Measurements from ENCODE around the gene CYP39A1. TPM values are rescaled to one million over a fixed set of nuclear protein-coding genes. Genes with fewer than 3 reads are reported as not detected.

Gene CYP39A1
- polyA plus RNA-seq, 2 of the 4 experiments (the other 2 are of a cell fraction) = 0.26 to 0.78 TPM

DNA sequence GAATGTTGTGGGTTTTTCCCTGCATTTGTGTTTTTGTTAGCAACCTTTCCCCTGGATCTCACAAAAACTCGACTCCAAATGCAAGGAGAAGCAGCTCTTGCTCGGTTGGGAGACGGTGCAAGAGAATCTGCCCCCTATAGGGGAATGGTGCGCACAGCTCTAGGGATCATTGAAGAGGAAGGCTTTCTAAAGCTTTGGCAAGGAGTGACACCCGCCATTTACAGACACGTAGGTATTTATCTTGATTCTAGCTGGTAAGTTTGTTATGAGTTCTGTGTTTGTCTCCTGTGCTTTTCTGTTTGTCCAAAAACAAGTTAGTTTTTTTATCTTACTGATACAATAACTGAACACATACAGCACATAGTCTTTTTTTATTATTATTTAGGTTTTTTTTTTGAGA is 3.2 kb upstream of the CYP39A1 start:
- H3K9me3 ChIP-seq = no peaks in the 10 kb centered on the region
- TF ChIP-seq, protein P1, sequence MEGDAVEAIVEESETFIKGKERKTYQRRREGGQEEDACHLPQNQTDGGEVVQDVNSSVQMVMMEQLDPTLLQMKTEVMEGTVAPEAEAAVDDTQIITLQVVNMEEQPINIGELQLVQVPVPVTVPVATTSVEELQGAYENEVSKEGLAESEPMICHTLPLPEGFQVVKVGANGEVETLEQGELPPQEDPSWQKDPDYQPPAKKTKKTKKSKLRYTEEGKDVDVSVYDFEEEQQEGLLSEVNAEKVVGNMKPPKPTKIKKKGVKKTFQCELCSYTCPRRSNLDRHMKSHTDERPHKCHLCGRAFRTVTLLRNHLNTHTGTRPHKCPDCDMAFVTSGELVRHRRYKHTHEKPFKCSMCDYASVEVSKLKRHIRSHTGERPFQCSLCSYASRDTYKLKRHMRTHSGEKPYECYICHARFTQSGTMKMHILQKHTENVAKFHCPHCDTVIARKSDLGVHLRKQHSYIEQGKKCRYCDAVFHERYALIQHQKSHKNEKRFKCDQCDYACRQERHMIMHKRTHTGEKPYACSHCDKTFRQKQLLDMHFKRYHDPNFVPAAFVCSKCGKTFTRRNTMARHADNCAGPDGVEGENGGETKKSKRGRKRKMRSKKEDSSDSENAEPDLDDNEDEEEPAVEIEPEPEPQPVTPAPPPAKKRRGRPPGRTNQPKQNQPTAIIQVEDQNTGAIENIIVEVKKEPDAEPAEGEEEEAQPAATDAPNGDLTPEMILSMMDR (IDR thresholded peaks at IDR 0.05) = peak; percentile 17; the same call in 1 of the 3 replicates
- no peak for TF ChIP-seq MAX (IDR thresholded peaks at IDR 0.05)
- TF ChIP-seq POLR2AphosphoS2 (conservative IDR thresholded peaks at IDR 0.05; ENCODE audit: low read length) = no peak
- TF ChIP-seq NR3C1 (IDR thresholded peaks at IDR 0.05) = no peak
- no peak overlapping the region for H3K27ac ChIP-seq
- DNase-seq (ENCODE audit: low read depth in 1 of 2, low spot score in 1 of 2) (peak; percentile 5 to 37), ATAC-seq (no peak), FAIRE-seq (no peak)
- no peak overlapping the region for H3K4me3 ChIP-seq
- POLR2A ChIA-PET = no interaction called here
- CTCF ChIA-PET = interaction anchor here (0.6 to 2.0 kb wide), 5 partner anchors 8 to 907 kb away, joined by 3 to 6 read pairs (median 4); no protein-coding TSS in a partner anchor
- 53% methylated on average over 6 of the region's 6 CpGs for WGBS (ENCODE audit: missing lambda C conversion rate)
- no peak overlapping the region for H3K4me2 ChIP-seq
- H3K4me1 ChIP-seq = peaks cover 5% of the 10 kb centered on the region; the same call in 1 of the 3 replicates

DNA sequence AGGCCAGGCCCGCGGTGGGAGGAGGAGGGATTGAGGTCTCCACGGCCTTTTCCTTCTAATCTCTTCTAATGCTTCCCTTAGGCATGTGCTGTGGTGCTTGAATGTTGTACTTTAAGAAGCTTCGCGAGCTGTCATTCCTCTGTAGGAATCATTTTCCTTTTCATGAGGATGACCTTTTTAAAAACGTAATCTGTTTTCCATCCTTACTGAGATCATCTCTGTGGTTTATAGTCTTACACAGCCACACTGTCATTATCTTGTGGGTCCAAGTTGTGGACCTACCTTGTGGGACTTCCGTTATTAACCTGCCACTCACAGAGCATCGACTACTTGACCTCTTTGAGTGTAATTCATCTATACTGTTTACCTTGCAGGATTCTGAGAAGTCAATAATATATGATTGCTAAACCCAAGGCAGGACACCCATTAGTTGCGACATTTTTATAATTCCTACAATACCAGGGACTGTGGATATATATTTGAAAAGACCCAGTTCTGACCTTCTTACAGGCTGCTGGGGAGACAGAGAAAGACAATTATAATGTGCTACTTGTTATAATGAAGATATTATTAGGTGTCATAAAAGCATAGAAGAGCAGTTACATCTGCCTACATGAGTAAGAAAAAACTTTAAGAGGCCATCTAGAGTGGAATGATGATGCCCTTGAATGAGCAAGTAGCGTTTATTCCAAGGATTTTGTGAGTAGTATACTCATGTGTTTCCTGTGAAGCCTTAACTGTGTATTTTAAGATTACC is 999 bp upstream of the CYP39A1 start:
- FAIRE-seq = no peak
- Histone ChIP-seq H3K27ac (peak overlapping the region in 1 of 2 experiments; percentile 79; a peak in 4 of 6 replicates), H3K9me3 (no peaks in the 10 kb centered on the region), H3K4me3 (peak overlapping the region; percentile 57), H3K4me1 (peaks cover 10% of the 10 kb centered on the region; the same call in 2 of the 3 replicates), H3K4me2 (peak overlapping the region; percentile 82)
- DNase-seq (ENCODE audit: low read depth in 1 of 2, low spot score in 1 of 2) = no peak
- no peak for TF ChIP-seq CBX8 (IDR thresholded peaks at IDR 0.05)
- TF ChIP-seq ESRRA (IDR thresholded peaks at IDR 0.05; ENCODE audit: borderline replicate concordance, low read length) = no peak
- no peak for TF ChIP-seq MAFK (IDR thresholded peaks at IDR 0.05; ENCODE audit: partially characterized antibody)
- TF ChIP-seq POLR2AphosphoS2 (conservative IDR thresholded peaks at IDR 0.05; ENCODE audit: low read length) = no peak
- ChIA-PET POLR2A (no interaction called here), CTCF (no interaction called here)
- WGBS (ENCODE audit: missing lambda C conversion rate) = 31% methylated on average over 10 of the region's 10 CpGs
- no peak for ATAC-seq

DNA sequence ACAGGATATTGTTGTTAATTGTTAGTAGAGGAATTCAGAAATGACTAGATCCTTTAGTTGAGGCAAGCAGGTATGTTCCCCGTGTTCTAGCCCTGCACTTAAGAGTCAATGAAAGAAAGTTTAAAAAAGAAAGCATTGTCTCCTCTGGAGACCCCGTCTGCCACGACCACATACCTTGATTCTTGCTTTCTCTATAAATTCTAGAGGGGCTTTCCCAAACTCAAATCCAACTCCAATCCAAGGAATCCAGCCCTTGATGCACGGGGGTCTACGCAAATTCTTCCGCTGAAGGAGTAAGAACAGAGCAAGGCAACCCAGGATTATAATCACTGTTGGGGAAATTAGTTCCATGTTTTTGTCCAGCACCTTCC is 401 bp downstream of the CYP39A1 start:
- CTCF ChIA-PET = no interaction called here
- Histone ChIP-seq H3K9me3 (no peaks in the 10 kb centered on the region), H3K27ac (peak overlapping the region; percentile 19 to 46; a peak in 3 of 6 replicates), H3K4me1 (peaks cover 10% of the 10 kb centered on the region; the same call in 2 of the 3 replicates), H3K4me2 (peak overlapping the region; percentile 82), H3K4me3 (peak overlapping the region; percentile 57)
- 5% methylated on average over 6 of the region's 6 CpGs for WGBS (ENCODE audit: missing lambda C conversion rate)
- DNase-seq (ENCODE audit: low read depth in 1 of 2, low spot score in 1 of 2) (no peak), ATAC-seq (no peak), FAIRE-seq (no peak)
- POLR2A ChIA-PET = no interaction called here
- TF ChIP-seq MYC (IDR thresholded peaks at IDR 0.05; ENCODE audit: borderline replicate concordance, low read length) = no peak
- TF ChIP-seq, protein P2, sequence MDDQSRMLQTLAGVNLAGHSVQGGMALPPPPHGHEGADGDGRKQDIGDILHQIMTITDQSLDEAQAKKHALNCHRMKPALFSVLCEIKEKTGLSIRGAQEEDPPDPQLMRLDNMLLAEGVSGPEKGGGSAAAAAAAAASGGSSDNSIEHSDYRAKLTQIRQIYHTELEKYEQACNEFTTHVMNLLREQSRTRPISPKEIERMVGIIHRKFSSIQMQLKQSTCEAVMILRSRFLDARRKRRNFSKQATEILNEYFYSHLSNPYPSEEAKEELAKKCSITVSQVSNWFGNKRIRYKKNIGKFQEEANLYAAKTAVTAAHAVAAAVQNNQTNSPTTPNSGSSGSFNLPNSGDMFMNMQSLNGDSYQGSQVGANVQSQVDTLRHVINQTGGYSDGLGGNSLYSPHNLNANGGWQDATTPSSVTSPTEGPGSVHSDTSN (IDR thresholded peaks at IDR 0.05) = no peak
- peak; percentile 41; the same call in 1 of the 2 replicates for TF ChIP-seq CBX8 (IDR thresholded peaks at IDR 0.05)
- TF ChIP-seq RNF2 (IDR thresholded peaks at IDR 0.05; ENCODE audit: borderline replicate concordance, low read depth) = peak; percentile 28; the same call in 1 of the 2 replicates
- TF ChIP-seq, protein P3, sequence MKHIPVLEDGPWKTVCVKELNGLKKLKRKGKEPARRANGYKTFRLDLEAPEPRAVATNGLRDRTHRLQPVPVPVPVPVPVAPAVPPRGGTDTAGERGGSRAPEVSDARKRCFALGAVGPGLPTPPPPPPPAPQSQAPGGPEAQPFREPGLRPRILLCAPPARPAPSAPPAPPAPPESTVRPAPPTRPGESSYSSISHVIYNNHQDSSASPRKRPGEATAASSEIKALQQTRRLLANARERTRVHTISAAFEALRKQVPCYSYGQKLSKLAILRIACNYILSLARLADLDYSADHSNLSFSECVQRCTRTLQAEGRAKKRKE (CRISPR knock-in tag; IDR thresholded peaks at IDR 0.05; ENCODE audit: low read depth) = no peak
- no peak for TF ChIP-seq CBX2 (IDR thresholded peaks at IDR 0.05; ENCODE audit: borderline replicate concordance, low read depth)
- no peak for TF ChIP-seq MAX (IDR thresholded peaks at IDR 0.05)

DNA sequence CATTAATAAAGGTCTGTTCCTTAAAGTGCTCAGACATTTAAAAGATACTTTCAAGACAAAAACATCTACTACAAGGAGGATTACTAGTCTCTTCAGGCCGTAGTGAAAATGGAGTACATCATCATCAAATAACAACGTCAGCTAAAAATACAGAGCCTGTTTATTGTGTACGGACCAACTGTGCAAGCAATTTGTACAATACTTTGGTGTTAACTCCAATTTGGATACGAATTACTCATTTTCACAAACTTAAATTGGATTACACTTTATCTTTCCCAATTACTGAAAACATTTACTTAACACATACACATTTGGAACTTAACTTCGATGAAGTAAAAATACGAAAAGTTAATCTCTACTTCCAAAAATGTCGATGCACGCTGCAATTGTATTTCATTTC is 802 bp downstream of the CYP39A1 start:
- Histone ChIP-seq H3K9me3 (no peaks in the 10 kb centered on the region), H3K4me1 (peaks cover 10% of the 10 kb centered on the region; the same call in 2 of the 3 replicates), H3K4me3 (peak overlapping the region; percentile 57), H3K4me2 (peak overlapping the region; percentile 82), H3K27ac (no peak overlapping the region)
- CTCF ChIA-PET = no interaction called here
- TF ChIP-seq MAFK (IDR thresholded peaks at IDR 0.05; ENCODE audit: partially characterized antibody) (peak; percentile 73), HOXB5 (CRISPR knock-in tag; IDR thresholded peaks at IDR 0.05) (no peak)
- no peak for ATAC-seq
- WGBS (ENCODE audit: missing lambda C conversion rate) = 13% methylated on average over 8 of the region's 8 CpGs
- FAIRE-seq = no peak
- POLR2A ChIA-PET = no interaction called here
- no peak for DNase-seq (ENCODE audit: low read depth in 1 of 2, low spot score in 1 of 2)

Measured in A549 (cell line).